Right atrium auricular region (tissue), 2 donors: ENCODE results near the gene GLRX2. TPM values are rescaled to one million over a fixed set of nuclear protein-coding genes. Genes with fewer than 3 reads are reported as not detected.
A peak's percentile ranks its signal among the peaks of the same experiment; 100 is the strongest.
"Not testable (repeated sequence)": the region's sequence is repeated elsewhere in the genome, so short reads cannot be mapped to it uniquely, and the experiment has no call there.

Experiments
- DNase-seq: peaks from one replicate; pipeline ENCODE4 v3.0.0-alpha.2; 2019; ENCODE audit warnings: low spot score
- H3K27ac ChIP-seq, 2 donors: fragments of 200-600 bp; sonication (generic); 1 replicate in 1 of 2; 2 replicates in 1 of 2; pipeline ENCODE4 v1.5.1; 2016 to 2019
- H3K27me3 ChIP-seq, 2 donors: fragments of 200-600 bp; sonication (generic); one replicate each; pipeline versions ENCODE4 v1.5.1 to v1.6.0; 2017 to 2019
- H3K36me3 ChIP-seq: fragments of 200-600 bp; sonication (generic); one replicate; pipeline ENCODE4 v1.5.1; 2016
- H3K4me1 ChIP-seq, 2 donors: fragments of 200-600 bp; sonication (generic); one replicate each; pipeline versions ENCODE4 v1.5.1 to v1.6.0; 2017 to 2019
- H3K4me3 ChIP-seq, 2 donors: fragments of 200-600 bp; sonication (generic); 1 replicate in 1 of 2; 2 replicates in 1 of 2; pipeline ENCODE4 v1.5.1; 2017 to 2019; ENCODE audit warnings: mild to moderate bottlenecking in 1 of 2, moderate library complexity in 1 of 2
- H3K9me3 ChIP-seq, 2 donors: fragments of 200-600 bp; sonication (generic); one replicate each; pipeline ENCODE4 v1.5.1; 2019
- total RNA-seq, 2 donors: library from RNA; depleted of rRNA; stranded (reverse); fragments of >200 nt; gene quantifications; one replicate each; pipeline ENCODE4 v1.1.0, GENCODE V29; 2016
- TF ChIP-seq, protein P1 (sequence below), 2 donors: fragments of 200-600 bp; sonication (generic); IDR thresholded peaks; one replicate each; pipeline ENCODE4 v1.5.1; 2019; ENCODE audit warnings: antibody characterized with exemption in 2 of 2

GLRX2 gene
- total RNA-seq, 2 donors from 2014 or later: 6.8 to 12.1 TPM

DNA sequence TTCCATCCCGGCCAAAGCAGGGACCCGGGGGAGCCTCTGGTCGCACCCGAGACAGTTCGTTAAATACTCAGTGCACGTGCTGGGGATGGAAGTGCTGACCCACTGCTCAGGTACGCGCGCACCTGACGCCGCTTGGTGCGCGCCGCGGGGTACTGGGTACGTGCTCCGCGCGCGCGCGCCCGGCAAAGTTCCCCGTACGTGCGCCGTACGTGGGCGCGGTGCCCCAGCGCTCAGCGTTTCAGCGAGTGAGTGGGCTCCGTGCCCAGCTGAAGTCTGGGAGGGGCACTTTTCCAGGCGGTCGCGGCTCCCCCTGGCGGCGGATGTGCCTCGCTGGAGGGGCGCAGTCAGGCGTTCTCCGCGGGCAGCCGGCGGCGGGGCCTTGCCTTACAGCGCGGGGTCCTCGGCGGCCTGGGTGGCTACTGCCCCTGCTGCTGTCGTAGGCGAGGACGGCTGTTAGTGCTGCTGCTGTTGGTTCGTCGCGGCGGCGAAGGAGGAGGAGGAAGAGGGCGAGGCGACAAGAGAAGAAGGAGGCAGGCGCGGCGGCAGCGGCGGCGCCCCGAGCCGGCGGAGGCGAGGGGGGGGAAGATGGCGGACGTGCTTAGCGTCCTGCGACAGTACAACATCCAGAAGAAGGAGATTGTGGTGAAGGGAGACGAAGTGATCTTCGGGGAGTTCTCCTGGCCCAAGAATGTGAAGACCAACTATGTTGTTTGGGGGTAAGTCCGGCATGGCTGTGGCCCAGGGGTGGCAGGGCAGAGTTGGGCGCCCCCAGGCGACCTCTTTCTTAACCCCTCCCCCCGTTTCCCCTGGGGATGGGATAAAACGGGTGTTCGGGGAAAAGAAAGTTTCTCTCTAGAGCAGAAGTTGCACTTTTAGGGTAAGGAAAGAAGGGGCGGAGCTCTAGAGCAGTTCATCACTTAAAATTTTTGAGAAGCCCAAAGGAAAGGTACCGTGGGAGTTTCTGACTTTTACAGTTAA is 16.7 kb upstream of the GLRX2 start, which contains the start of gene CDC73:
CDC73 (plus strand) TSS at position 416 of the 978 bp plus-strand sequence; CDS start at position 586, 170 bp downstream.
- no peaks in the 10 kb centered on the region for H3K9me3 ChIP-seq
- peak within 1 kb of the TSS; percentile 95 to 96 for H3K27ac ChIP-seq
- peaks cover 0 to 25% of the 10 kb centered on the region in 2 donors for H3K4me1 ChIP-seq
- no peaks in the 10 kb centered on the region for H3K27me3 ChIP-seq
- peak; percentile 97 for DNase-seq
- TF ChIP-seq, protein P1, sequence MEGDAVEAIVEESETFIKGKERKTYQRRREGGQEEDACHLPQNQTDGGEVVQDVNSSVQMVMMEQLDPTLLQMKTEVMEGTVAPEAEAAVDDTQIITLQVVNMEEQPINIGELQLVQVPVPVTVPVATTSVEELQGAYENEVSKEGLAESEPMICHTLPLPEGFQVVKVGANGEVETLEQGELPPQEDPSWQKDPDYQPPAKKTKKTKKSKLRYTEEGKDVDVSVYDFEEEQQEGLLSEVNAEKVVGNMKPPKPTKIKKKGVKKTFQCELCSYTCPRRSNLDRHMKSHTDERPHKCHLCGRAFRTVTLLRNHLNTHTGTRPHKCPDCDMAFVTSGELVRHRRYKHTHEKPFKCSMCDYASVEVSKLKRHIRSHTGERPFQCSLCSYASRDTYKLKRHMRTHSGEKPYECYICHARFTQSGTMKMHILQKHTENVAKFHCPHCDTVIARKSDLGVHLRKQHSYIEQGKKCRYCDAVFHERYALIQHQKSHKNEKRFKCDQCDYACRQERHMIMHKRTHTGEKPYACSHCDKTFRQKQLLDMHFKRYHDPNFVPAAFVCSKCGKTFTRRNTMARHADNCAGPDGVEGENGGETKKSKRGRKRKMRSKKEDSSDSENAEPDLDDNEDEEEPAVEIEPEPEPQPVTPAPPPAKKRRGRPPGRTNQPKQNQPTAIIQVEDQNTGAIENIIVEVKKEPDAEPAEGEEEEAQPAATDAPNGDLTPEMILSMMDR (IDR thresholded peaks at IDR 0.05): peak; percentile 89 to 93
- peak within 1 kb of the TSS; percentile 66 to 91 for H3K4me3 ChIP-seq
- H3K36me3 ChIP-seq: peaks cover 12% of the 10 kb centered on the region

DNA sequence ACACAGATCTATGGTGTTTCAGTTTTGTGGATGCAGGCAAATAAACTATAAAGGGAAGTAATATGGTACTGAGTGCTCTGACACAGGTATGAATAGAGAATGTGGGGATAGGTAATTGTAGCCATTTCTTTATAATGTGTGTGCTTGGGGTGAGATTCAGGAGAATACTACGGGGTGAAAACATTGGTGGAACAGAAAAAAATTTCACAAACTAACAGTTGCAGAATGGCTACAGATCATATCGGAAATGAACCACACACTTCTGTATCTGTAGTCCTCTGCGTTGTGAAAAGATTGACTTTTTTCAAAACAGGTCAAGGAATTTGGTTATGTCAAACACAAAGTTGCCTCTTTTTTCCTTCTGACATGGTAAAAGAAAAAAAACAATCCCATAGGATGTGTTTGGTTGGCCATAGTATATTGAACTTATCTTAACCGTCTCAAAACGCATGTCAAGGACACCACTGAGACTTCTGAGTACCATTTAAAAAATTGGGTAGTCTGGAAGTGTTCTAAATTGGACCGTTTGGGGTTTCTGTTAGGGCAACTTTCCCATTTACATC is 15.5 kb upstream of the GLRX2 start:
- Histone ChIP-seq H3K9me3 (no peaks in the 10 kb centered on the region), H3K27me3 (no peaks in the 10 kb centered on the region), H3K4me1 (peaks cover 0 to 30% of the 10 kb centered on the region in 2 donors), H3K36me3 (peaks cover 6% of the 10 kb centered on the region), H3K27ac (no peak overlapping the region), H3K4me3 (peak overlapping the region in 1 of 2 donors; percentile 66)
- TF ChIP-seq, protein P1 (IDR thresholded peaks at IDR 0.05): no peak
- DNase-seq: no peak

DNA sequence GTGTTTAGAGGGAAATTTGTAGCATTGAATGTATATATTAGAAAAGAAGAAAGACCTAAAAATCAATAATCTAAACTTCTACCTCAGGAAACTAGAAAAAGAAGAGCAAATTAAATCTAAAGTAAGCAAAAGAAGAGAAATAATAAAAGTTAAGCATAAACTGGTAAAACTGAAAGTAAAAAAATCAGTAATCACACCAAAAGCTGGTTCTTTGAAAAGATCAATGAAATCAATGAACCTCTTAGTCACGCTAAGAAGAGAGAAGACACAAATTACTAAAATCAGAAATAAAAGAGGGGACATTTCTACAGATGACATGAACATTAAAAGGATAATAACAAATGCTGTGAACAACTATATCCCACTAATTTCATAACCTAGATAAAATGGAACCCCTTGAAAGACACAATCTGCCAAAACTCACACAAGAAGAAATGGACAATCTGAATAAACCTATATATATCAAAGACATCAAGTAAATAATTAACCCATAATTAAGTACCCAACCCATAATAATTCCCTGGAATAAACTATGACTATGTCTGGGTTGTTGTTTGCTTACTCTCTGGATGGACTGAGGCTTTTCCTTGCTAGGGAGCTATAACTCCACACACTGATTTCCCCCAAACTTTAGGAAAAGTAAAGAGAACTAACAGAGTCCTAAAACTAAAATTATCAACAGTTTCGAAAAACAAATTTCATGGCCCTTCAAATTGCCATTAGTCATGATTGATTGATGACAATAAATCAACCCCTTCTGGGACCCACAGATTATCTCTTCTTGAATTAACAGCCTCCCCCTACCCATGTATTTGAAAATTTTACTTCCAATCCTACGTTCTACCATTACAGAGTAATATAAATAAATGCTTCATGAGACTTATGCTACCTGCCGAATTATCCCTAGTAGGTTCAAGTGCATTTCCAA is 13.9 kb upstream of the GLRX2 start:
- Histone ChIP-seq H3K9me3 (no peaks in the 10 kb centered on the region), H3K27ac (no peak overlapping the region), H3K4me3 (no peak overlapping the region), H3K36me3 (no peaks in the 10 kb centered on the region), H3K27me3 (no peaks in the 10 kb centered on the region), H3K4me1 (peaks cover 0 to 26% of the 10 kb centered on the region in 2 donors)
- TF ChIP-seq, protein P1 (IDR thresholded peaks at IDR 0.05): no peak
- no peak for DNase-seq

DNA sequence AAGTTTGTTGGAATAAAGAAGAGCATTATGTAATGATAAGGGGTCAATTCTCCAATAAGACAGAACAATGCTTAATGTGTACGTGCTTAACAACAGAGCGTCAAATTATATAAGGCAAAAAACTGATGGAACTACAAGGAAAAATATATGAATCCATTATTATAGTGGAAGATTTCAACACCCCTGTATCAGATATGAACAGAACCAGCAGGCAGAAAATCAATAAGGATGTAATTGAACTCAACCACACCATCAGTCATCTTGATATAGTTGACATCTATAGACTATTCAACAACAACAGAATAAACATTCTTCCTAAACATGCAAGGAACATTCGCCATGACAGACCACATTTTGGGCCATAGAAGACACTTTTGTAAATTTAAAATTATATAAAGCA is 13.0 kb upstream of the GLRX2 start:
- Histone ChIP-seq H3K27ac (no peak overlapping the region), H3K9me3 (no peaks in the 10 kb centered on the region), H3K4me1 (peaks cover 0 to 17% of the 10 kb centered on the region in 2 donors), H3K27me3 (no peaks in the 10 kb centered on the region), H3K36me3 (no peaks in the 10 kb centered on the region), H3K4me3 (no peak overlapping the region)
- TF ChIP-seq, protein P1 (IDR thresholded peaks at IDR 0.05): no peak
- no peak for DNase-seq

DNA sequence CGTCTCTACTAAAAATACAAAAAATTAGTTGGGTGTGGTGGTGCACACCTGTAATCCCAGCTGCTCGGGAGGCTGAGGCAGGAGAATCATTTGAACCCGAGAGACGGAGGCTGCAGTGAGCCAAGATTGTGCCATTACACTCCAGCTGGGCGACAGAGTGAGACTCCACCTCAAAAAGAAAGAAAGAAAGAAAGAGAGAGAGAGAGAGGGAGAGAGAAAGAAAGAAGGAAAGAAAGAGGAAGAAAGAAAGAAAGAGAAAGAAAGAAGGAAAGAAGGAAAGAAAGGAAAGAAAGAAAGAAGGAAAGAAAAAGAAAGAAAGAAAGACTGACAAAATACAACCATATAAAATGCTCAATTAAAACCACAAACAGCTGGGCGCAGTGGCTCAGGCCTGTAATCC is 12.0 kb upstream of the GLRX2 start:
- H3K4me3 ChIP-seq, H3K9me3 ChIP-seq, H3K27me3 ChIP-seq, H3K27ac ChIP-seq, DNase-seq, H3K36me3 ChIP-seq: not testable (repeated sequence)
- peaks cover 0 to 13% of the 10 kb centered on the region in 2 donors for H3K4me1 ChIP-seq
